ENCODE data around the gene PAQR8. TPM values are rescaled to one million over a fixed set of nuclear protein-coding genes. Genes with fewer than 3 reads are reported as not detected.

Gene PAQR8
- total and polyA plus RNA-seq, 2 of the 13 experiments (the other 11 are each of a cell fraction or from before 2014, with no cell fraction given), result 37.7 to 50.7 TPM

GRCh38 chr6:52389626-52390360, 27.8 kb downstream of the PAQR8 start (continued):
- TF ChIP-seq ZNF33A (CRISPR knock-in tag; IDR thresholded peaks at IDR 0.05; ENCODE audit: borderline replicate concordance) (peak; percentile 75; the same call in 1 of the 2 replicates), SMYD3 (CRISPR knock-in tag; IDR thresholded peaks at IDR 0.05) (0 out of 2 replicates have a peak, but pooled peaks have one; percentile 38), MLXIP (CRISPR knock-in tag; IDR thresholded peaks at IDR 0.05; ENCODE audit: borderline replicate concordance) (no peak), KAT2B (IDR thresholded peaks at IDR 0.05; ENCODE audit: borderline replicate concordance, low read depth, low read length) (peak; percentile 71), THRA (CRISPR knock-in tag; IDR thresholded peaks at IDR 0.05; ENCODE audit: borderline replicate concordance) (peak; percentile 86; the same call in 1 of the 2 replicates), RXRB (CRISPR knock-in tag; IDR thresholded peaks at IDR 0.05; ENCODE audit: borderline replicate concordance) (peak; percentile 73; the same call in 1 of the 2 replicates), NKX3-1 (CRISPR knock-in tag; IDR thresholded peaks at IDR 0.05) (0 out of 2 replicates have a peak, but pooled peaks have one; percentile 20), HOXA5 (CRISPR knock-in tag; IDR thresholded peaks at IDR 0.05) (0 out of 2 replicates have a peak, but pooled peaks have one; percentile 8), PLRG1 (conservative IDR thresholded peaks at IDR 0.05) (no peak), ZNF646 (CRISPR knock-in tag; IDR thresholded peaks at IDR 0.05) (no peak), ZMYM2 (CRISPR knock-in tag; IDR thresholded peaks at IDR 0.05) (no peak), BORCS8-MEF2B (CRISPR knock-in tag; IDR thresholded peaks at IDR 0.05) (0 out of 2 replicates have a peak, but pooled peaks have one; percentile 54), HOXD1 (CRISPR knock-in tag; IDR thresholded peaks at IDR 0.05) (0 out of 2 replicates have a peak, but pooled peaks have one; percentile 42), POLR2AphosphoS5 (IDR thresholded peaks at IDR 0.05; ENCODE audit: low read depth, low read length) (peak; percentile 67), ZNF292 (CRISPR knock-in tag; IDR thresholded peaks at IDR 0.05; ENCODE audit: borderline replicate concordance, low read depth) (peak; percentile 84), LBX2 (CRISPR knock-in tag; IDR thresholded peaks at IDR 0.05; ENCODE audit: borderline replicate concordance) (no peak), ZNF670 (CRISPR knock-in tag; IDR thresholded peaks at IDR 0.05; ENCODE audit: borderline replicate concordance) (peak; percentile 73; the same call in 1 of the 2 replicates), GTF2F1 (IDR thresholded peaks at IDR 0.05; ENCODE audit: low read length) (no peak)
